ENCODE results near the gene TTC7B. TPM values are rescaled to one million over a fixed set of nuclear protein-coding genes. Genes with fewer than 3 reads are reported as not detected.

The TTC7B gene
- total and polyA plus RNA-seq, 2 donors (not counting 1 experiment from before 2014, with no cell fraction given) = 18.8 to 37.5 TPM

DNA sequence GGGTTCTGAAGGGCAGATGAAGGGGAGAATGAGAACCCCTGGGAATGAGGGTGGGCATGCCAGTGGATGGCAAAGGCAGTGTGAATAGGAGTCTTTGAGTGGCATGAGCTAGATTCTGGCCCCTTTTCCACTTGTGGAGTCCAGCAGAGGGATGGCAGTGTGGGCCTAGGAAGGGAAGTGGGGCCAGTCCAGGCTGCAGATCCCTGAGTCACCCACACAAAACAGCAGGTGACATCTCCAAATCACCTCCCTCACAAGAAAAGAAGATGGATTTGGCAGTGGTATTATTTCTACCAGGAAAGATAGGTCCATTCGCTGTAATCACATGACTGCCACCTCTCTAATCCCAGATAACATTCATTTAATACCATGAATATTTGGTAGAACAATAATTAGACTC lies 151.3 kb downstream of the TTC7B start:
- Histone ChIP-seq H3K4me3 (replicated peaks in 1 of 4; ENCODE audit: control extremely low read depth in 1 of 4, insufficient read depth in 1 of 4, low read depth in 3 of 4, low read length in 4 of 4) (no peak overlapping the region), H3K79me2 (ENCODE audit: control insufficient read depth, insufficient read depth, low read length) (no peaks in the 10 kb centered on the region), H3K27me3 (ENCODE audit: control insufficient read depth, insufficient read depth, low read length) (no peaks in the 10 kb centered on the region), H3K9me3 (ENCODE audit: control insufficient read depth, insufficient read depth, low read depth, low read length) (no peaks in the 10 kb centered on the region), H3K9ac (ENCODE audit: insufficient read depth, low read length) (no peak overlapping the region), H3K27ac (ENCODE audit: insufficient read depth, low read length) (no peak overlapping the region), H2AFZ (ENCODE audit: low read length) (no peak overlapping the region), H4K20me1 (ENCODE audit: control insufficient read depth, extremely low read depth, insufficient read depth, low read length) (no peaks in the 10 kb centered on the region), H3K36me3 (ENCODE audit: control insufficient read depth, insufficient read depth, low read length) (no peaks in the 10 kb centered on the region), H3K4me1 (ENCODE audit: control insufficient read depth, extremely low read depth, insufficient read depth, low read length) (no peaks in the 10 kb centered on the region), H3K4me2 (ENCODE audit: extremely low read depth, insufficient read depth, low read length) (no peak overlapping the region)
- no peak for DNase-seq (ENCODE audit: low read depth in 2 of 2)
- TF ChIP-seq EZH2 (IDR thresholded peaks at IDR 0.05; ENCODE audit: low read length, missing control alignments) = no peak
- TF ChIP-seq, protein P1, sequence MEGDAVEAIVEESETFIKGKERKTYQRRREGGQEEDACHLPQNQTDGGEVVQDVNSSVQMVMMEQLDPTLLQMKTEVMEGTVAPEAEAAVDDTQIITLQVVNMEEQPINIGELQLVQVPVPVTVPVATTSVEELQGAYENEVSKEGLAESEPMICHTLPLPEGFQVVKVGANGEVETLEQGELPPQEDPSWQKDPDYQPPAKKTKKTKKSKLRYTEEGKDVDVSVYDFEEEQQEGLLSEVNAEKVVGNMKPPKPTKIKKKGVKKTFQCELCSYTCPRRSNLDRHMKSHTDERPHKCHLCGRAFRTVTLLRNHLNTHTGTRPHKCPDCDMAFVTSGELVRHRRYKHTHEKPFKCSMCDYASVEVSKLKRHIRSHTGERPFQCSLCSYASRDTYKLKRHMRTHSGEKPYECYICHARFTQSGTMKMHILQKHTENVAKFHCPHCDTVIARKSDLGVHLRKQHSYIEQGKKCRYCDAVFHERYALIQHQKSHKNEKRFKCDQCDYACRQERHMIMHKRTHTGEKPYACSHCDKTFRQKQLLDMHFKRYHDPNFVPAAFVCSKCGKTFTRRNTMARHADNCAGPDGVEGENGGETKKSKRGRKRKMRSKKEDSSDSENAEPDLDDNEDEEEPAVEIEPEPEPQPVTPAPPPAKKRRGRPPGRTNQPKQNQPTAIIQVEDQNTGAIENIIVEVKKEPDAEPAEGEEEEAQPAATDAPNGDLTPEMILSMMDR (conservative IDR thresholded peaks at IDR 0.05 in 1 of 2, IDR thresholded peaks at IDR 0.05 in 1 of 2; ENCODE audit: low read depth in 1 of 2, low read length in 2 of 2) = no peak

DNA sequence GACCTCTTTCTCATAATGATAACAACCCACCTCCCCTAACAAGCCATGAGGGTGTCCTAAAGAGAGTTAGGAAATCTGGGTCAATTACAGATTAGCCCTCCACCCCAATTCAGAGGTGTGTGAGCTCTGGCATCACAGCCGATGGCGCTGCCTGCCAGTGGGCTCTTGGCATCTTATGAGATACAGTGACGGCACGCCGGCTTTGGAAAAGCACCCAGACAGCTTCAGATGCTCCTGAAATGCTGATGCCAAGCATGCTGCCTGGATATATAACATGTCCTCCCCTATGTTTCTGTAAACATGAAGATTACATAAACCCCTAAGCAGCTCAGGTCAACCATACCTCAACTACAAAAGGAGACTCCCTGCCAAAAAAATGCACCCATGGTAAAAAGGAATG lies 152.6 kb downstream of the TTC7B start:
- Histone ChIP-seq H3K9me3 (ENCODE audit: control insufficient read depth, insufficient read depth, low read depth, low read length) (no peaks in the 10 kb centered on the region), H3K79me2 (ENCODE audit: control insufficient read depth, insufficient read depth, low read length) (no peaks in the 10 kb centered on the region), H3K4me2 (ENCODE audit: extremely low read depth, insufficient read depth, low read length) (no peak overlapping the region), H3K9ac (ENCODE audit: insufficient read depth, low read length) (no peak overlapping the region), H3K27me3 (ENCODE audit: control insufficient read depth, insufficient read depth, low read length) (no peaks in the 10 kb centered on the region), H2AFZ (ENCODE audit: low read length) (no peak overlapping the region), H3K4me1 (ENCODE audit: control insufficient read depth, extremely low read depth, insufficient read depth, low read length) (no peaks in the 10 kb centered on the region), H3K27ac (ENCODE audit: insufficient read depth, low read length) (no peak overlapping the region), H3K36me3 (ENCODE audit: control insufficient read depth, insufficient read depth, low read length) (no peaks in the 10 kb centered on the region), H3K4me3 (replicated peaks in 1 of 4; ENCODE audit: control extremely low read depth in 1 of 4, insufficient read depth in 1 of 4, low read depth in 3 of 4, low read length in 4 of 4) (no peak overlapping the region), H4K20me1 (ENCODE audit: control insufficient read depth, extremely low read depth, insufficient read depth, low read length) (no peaks in the 10 kb centered on the region)
- no peak for DNase-seq (ENCODE audit: low read depth in 2 of 2)
- TF ChIP-seq EZH2 (IDR thresholded peaks at IDR 0.05; ENCODE audit: low read length, missing control alignments) = no peak
- TF ChIP-seq, protein P1 (conservative IDR thresholded peaks at IDR 0.05 in 1 of 2, IDR thresholded peaks at IDR 0.05 in 1 of 2; ENCODE audit: low read depth in 1 of 2, low read length in 2 of 2) = no peak

DNA sequence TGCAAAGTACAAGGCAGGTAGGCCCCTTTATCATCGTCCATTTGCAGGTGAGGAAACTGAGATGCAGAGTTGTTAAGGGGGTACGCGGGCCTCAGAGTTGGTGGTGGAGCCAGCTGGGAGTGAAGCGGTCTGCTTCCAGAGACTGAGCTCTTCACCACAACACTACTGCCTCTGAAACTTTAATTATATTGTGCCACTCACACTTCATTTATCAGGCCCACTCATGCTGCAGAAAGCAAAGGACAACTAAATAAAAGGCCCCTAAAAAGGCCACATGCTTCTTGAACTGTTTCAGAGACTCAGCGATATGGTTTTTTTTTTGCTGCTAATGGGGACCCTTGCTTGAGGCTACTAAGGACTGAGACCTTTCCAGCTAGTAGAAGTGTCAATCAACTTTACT lies 153.1 kb downstream of the TTC7B start:
- Histone ChIP-seq H3K27me3 (ENCODE audit: control insufficient read depth, insufficient read depth, low read length) (no peaks in the 10 kb centered on the region), H3K27ac (ENCODE audit: insufficient read depth, low read length) (no peak overlapping the region), H3K4me1 (ENCODE audit: control insufficient read depth, extremely low read depth, insufficient read depth, low read length) (no peaks in the 10 kb centered on the region), H4K20me1 (ENCODE audit: control insufficient read depth, extremely low read depth, insufficient read depth, low read length) (no peaks in the 10 kb centered on the region), H3K36me3 (ENCODE audit: control insufficient read depth, insufficient read depth, low read length) (no peaks in the 10 kb centered on the region), H3K79me2 (ENCODE audit: control insufficient read depth, insufficient read depth, low read length) (no peaks in the 10 kb centered on the region), H3K4me2 (ENCODE audit: extremely low read depth, insufficient read depth, low read length) (no peak overlapping the region), H2AFZ (ENCODE audit: low read length) (no peak overlapping the region), H3K9me3 (ENCODE audit: control insufficient read depth, insufficient read depth, low read depth, low read length) (no peaks in the 10 kb centered on the region), H3K4me3 (replicated peaks in 1 of 4; ENCODE audit: control extremely low read depth in 1 of 4, insufficient read depth in 1 of 4, low read depth in 3 of 4, low read length in 4 of 4) (no peak overlapping the region), H3K9ac (ENCODE audit: insufficient read depth, low read length) (no peak overlapping the region)
- TF ChIP-seq, protein P1 (conservative IDR thresholded peaks at IDR 0.05 in 1 of 2, IDR thresholded peaks at IDR 0.05 in 1 of 2; ENCODE audit: low read depth in 1 of 2, low read length in 2 of 2) = no peak
- no peak for TF ChIP-seq EZH2 (IDR thresholded peaks at IDR 0.05; ENCODE audit: low read length, missing control alignments)
- no peak for DNase-seq (ENCODE audit: low read depth in 2 of 2)

Data from fibroblast of lung (primary cell).